ENCODE results near the gene DOCK11. TPM values are rescaled to one million over a fixed set of nuclear protein-coding genes. Genes with fewer than 3 reads are reported as not detected.

The DOCK11 gene
- total and polyA plus RNA-seq, 2 of the 4 experiments (the other 2 are of a cell fraction) = 3.9 to 13.1 TPM

- ATAC-seq (ENCODE audit: low read depth) (no peak), DNase-seq (no peak)
- H3K79me1 ChIP-seq (ENCODE audit: low read depth in 1 of 2, low read length in 2 of 2) = no peaks in the 10 kb centered on the region
- no peak overlapping the region for H2BK20ac ChIP-seq (ENCODE audit: low read depth, low read length)
- BruUV-seq (replicated peaks) = no TSS peak
- H3K9me3 ChIP-seq (ENCODE audit: control insufficient read depth, insufficient read depth, low read length) = no peaks in the 10 kb centered on the region
- no peaks in the 10 kb centered on the region for H3K4me1 ChIP-seq (ENCODE audit: control insufficient read depth, insufficient read depth, low read length)
- no peak overlapping the region for H4K91ac ChIP-seq (ENCODE audit: insufficient read depth, low read depth, low read length)
- H3K4me3 ChIP-seq (ENCODE audit: insufficient read depth, low read depth, low read length) = no peak overlapping the region
- H3K36me3 ChIP-seq (ENCODE audit: control insufficient read depth, insufficient read depth, low read length) = no peaks in the 10 kb centered on the region
- H3K18ac ChIP-seq (ENCODE audit: low read depth, low read length) = no peak overlapping the region
- WGBS, 2 experiments (ENCODE audit: extremely low coverage in 2 of 2, insufficient read length in 1 of 2) = no CpG with 5 or more reads among the region's 3 CpGs
- ChIA-PET CTCF (interaction anchor here (1.0 kb wide), 1 partner anchor 54 kb away, joined by 3 read pairs; no protein-coding TSS in a partner anchor), POLR2A (ENCODE audit: unreplicated experiment) (no interaction called here)
- dilution Hi-C loops (cut with HindIII; ENCODE audit: low sequenced_read_pairs, unreplicated experiment) (no loop called here), in situ Hi-C loops (cut with MboI; ENCODE audit: low sequenced_read_pairs) (no loop called here), intact Hi-C loops (cut with micrococcal nuclease) (no loop called here)
- no peak overlapping the region for H3K4ac ChIP-seq (ENCODE audit: low read depth, low read length)
- no peak overlapping the region for H3K4me2 ChIP-seq (ENCODE audit: low read depth, low read length)
- no peak overlapping the region for H2BK120ac ChIP-seq (ENCODE audit: low read depth, low read length)
- no peak overlapping the region for H3K9ac ChIP-seq (ENCODE audit: low read depth, low read length)
- no peak overlapping the region for H3K14ac ChIP-seq (replicated peaks; ENCODE audit: low read depth, low read length)
- no peak overlapping the region for H3K56ac ChIP-seq (ENCODE audit: extremely low read depth, insufficient read depth, low read length)
- no peaks in the 10 kb centered on the region for H3K9me1 ChIP-seq (ENCODE audit: insufficient read depth, low read length)
- H2BK15ac ChIP-seq (ENCODE audit: low read depth, low read length) = no peak overlapping the region
- no peak overlapping the region for H4K8ac ChIP-seq (ENCODE audit: low read depth in 2 of 2, low read length in 2 of 2)
- H2BK5ac ChIP-seq (ENCODE audit: low read depth, low read length, poor library complexity, severe bottlenecking) = no peak overlapping the region
- no peak overlapping the region for H4K5ac ChIP-seq (ENCODE audit: low read depth, low read length)
- no peak overlapping the region for H2AK5ac ChIP-seq (ENCODE audit: low read depth, low read length)
- TF ChIP-seq ELK1 (IDR thresholded peaks at IDR 0.05; ENCODE audit: borderline replicate concordance, low read depth, low read length) (no peak), FOS (IDR thresholded peaks at IDR 0.05; ENCODE audit: low read depth, low read length) (no peak), RAD21 (IDR thresholded peaks at IDR 0.05; ENCODE audit: low read length) (no peak), BHLHE40 (IDR thresholded peaks at IDR 0.05; ENCODE audit: low read depth, low read length) (no peak), MXI1 (IDR thresholded peaks at IDR 0.05; ENCODE audit: borderline replicate concordance, low read depth, low read length) (no peak), USF2 (IDR thresholded peaks at IDR 0.05; ENCODE audit: low read depth, low read length) (no peak), SMC3 (IDR thresholded peaks at IDR 0.05; ENCODE audit: low read depth, low read length) (no peak), RCOR1 (IDR thresholded peaks at IDR 0.05; ENCODE audit: insufficient replicate concordance, low read length) (no peak), MAZ (IDR thresholded peaks at IDR 0.05; ENCODE audit: borderline replicate concordance, low read depth, low read length) (no peak), CHD1 (IDR thresholded peaks at IDR 0.05; ENCODE audit: low read depth, low read length) (no peak)
- H3K27ac ChIP-seq (ENCODE audit: insufficient read depth, low read length) = no peak overlapping the region
- no peaks in the 10 kb centered on the region for H4K20me1 ChIP-seq (ENCODE audit: insufficient read depth, low read length)
- no peak overlapping the region for H3K23ac ChIP-seq (ENCODE audit: low read depth, low read length)
- no peaks in the 10 kb centered on the region for H3K27me3 ChIP-seq (ENCODE audit: control insufficient read depth, insufficient read depth, low read length)
- no peak overlapping the region for H2AFZ ChIP-seq (replicated peaks; ENCODE audit: low read length, poor library complexity)
- no peak overlapping the region for H2AK9ac ChIP-seq (replicated peaks; ENCODE audit: low read depth, low read length, poor library complexity)
Measured at GRCh38 chrX:118688935-118689334, 193.3 kb downstream of the DOCK11 start.
